ENCODE results near the gene STK11. TPM values are rescaled to one million over a fixed set of nuclear protein-coding genes. Genes with fewer than 3 reads are reported as not detected.
A peak's percentile ranks its signal among the peaks of the same experiment; 100 is the strongest.

The STK11 gene
- total and polyA plus RNA-seq, 2 of the 4 experiments (the other 2 are of a cell fraction) = 39.3 to 42.8 TPM

DNA sequence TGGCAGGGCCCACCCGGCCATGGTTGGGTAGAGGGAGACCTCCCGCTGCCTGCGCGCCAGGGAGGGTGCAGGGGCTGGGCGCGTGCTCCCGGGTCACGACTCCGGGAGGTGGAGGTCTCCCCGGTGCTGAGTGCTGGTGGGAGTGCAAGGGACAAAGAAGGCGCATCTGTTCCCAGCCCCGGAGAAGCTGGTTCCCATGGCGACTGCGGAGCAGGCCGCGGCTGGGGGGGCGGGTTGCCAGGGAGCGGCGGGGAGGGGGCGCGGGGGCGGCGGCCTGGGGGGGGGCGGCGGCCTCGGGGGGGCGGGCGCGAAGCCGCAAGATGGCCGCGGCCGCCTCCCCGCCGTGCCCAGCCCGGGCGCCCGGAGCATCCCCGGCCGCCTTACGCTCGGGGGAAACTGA lies 31.0 kb downstream of the STK11 start:
- H4K20me1 ChIP-seq (ENCODE audit: insufficient read depth, low read length) = peaks cover 34% of the 10 kb centered on the region
- ChIA-PET CTCF (no interaction called here), POLR2A (ENCODE audit: unreplicated experiment) (no interaction called here)
- H2BK15ac ChIP-seq (ENCODE audit: low read depth, low read length) = no peak overlapping the region
- peak overlapping the region; percentile 48 to 75; a peak in 2 of 4 replicates for H4K8ac ChIP-seq (ENCODE audit: low read depth in 2 of 2, low read length in 2 of 2)
- BruUV-seq (replicated peaks) = no TSS peak
- H2BK5ac ChIP-seq (ENCODE audit: low read depth, low read length, poor library complexity, severe bottlenecking) = no peak overlapping the region
- H3K27ac ChIP-seq (ENCODE audit: insufficient read depth, low read length) = peak overlapping the region; percentile 64
- H3K4me3 ChIP-seq (ENCODE audit: insufficient read depth, low read depth, low read length) = peak overlapping the region; percentile 94
- no peaks in the 10 kb centered on the region for H3K9me1 ChIP-seq (ENCODE audit: insufficient read depth, low read length)
- TF ChIP-seq SMC3 (IDR thresholded peaks at IDR 0.05; ENCODE audit: low read depth, low read length) = no peak
- no peak for TF ChIP-seq RCOR1 (IDR thresholded peaks at IDR 0.05; ENCODE audit: insufficient replicate concordance, low read length)
- no peak for TF ChIP-seq MAZ (IDR thresholded peaks at IDR 0.05; ENCODE audit: borderline replicate concordance, low read depth, low read length)
- H2AK9ac ChIP-seq (replicated peaks; ENCODE audit: low read depth, low read length, poor library complexity) = peak overlapping the region; percentile 97
- no peak overlapping the region for H2BK120ac ChIP-seq (ENCODE audit: low read depth, low read length)
- no peak overlapping the region; the same call in 1 of the 2 replicates for H4K5ac ChIP-seq (ENCODE audit: low read depth, low read length)
- peaks cover 30% of the 10 kb centered on the region for H3K4me1 ChIP-seq (ENCODE audit: control insufficient read depth, insufficient read depth, low read length)
- in situ Hi-C loops (cut with MboI; ENCODE audit: low sequenced_read_pairs) (no loop called here), intact Hi-C loops (cut with micrococcal nuclease) (no loop called here), dilution Hi-C loops (cut with HindIII; ENCODE audit: low sequenced_read_pairs, unreplicated experiment) (no loop called here)
- H3K23ac ChIP-seq (ENCODE audit: low read depth, low read length) = no peak overlapping the region
- no peak overlapping the region; the same call in 1 of the 2 replicates for H4K91ac ChIP-seq (ENCODE audit: insufficient read depth, low read depth, low read length)
- WGBS, 2 experiments (ENCODE audit: extremely low coverage in 2 of 2, insufficient read length in 1 of 2) = 1% methylated on average over 12 of the region's 42 CpGs; no CpG with 5 or more reads in 1 of the 2 experiments
- H3K4ac ChIP-seq (ENCODE audit: low read depth, low read length) = peak overlapping the region; percentile 61; the same call in 1 of the 2 replicates
- no peak for ATAC-seq (ENCODE audit: low read depth)
- no peak for DNase-seq
- no peaks in the 10 kb centered on the region for H3K27me3 ChIP-seq (ENCODE audit: control insufficient read depth, insufficient read depth, low read length)
- peak overlapping the region; percentile 93 for H3K9ac ChIP-seq (ENCODE audit: low read depth, low read length)
- H3K4me2 ChIP-seq (ENCODE audit: low read depth, low read length) = peak overlapping the region; percentile 78
- peak overlapping the region; percentile 59; the same call in 1 of the 2 replicates for H2AK5ac ChIP-seq (ENCODE audit: low read depth, low read length)
- H3K56ac ChIP-seq (ENCODE audit: extremely low read depth, insufficient read depth, low read length) = 0 out of 2 replicates have a peak overlapping the region, but pooled peaks have one; percentile 49
- H3K14ac ChIP-seq (replicated peaks; ENCODE audit: low read depth, low read length) = 0 out of 2 replicates have a peak overlapping the region, but pooled peaks have one; percentile 32
- peak overlapping the region; percentile 89 for H2AFZ ChIP-seq (replicated peaks; ENCODE audit: low read length, poor library complexity)
- H3K9me3 ChIP-seq (ENCODE audit: control insufficient read depth, insufficient read depth, low read length) = no peaks in the 10 kb centered on the region
- peaks cover 30% of the 10 kb centered on the region for H3K36me3 ChIP-seq (ENCODE audit: control insufficient read depth, insufficient read depth, low read length)
- no peak overlapping the region for H3K18ac ChIP-seq (ENCODE audit: low read depth, low read length)
- H3K79me1 ChIP-seq (ENCODE audit: low read depth in 1 of 2, low read length in 2 of 2) = peaks cover 10 to 37% of the 10 kb centered on the region in 2 experiments
- no peak overlapping the region for H2BK20ac ChIP-seq (ENCODE audit: low read depth, low read length)

Measured in IMR-90 (cell line).